Lower leg skin (tissue), 3 donors: ENCODE measurements around the gene ACOX3.

Source experiments
- CTCF ChIP-seq, 3 donors: fragments of 450-650 bp; IDR thresholded peaks; one replicate each; pipeline ENCODE4 v1.5.1; 2016; ENCODE audit warnings: antibody characterized with exemption in 3 of 3, mild to moderate bottlenecking in 3 of 3, moderate library complexity in 2 of 3
- POLR2A ChIP-seq, 2 donors: fragments of 450-650 bp; IDR thresholded peaks; one replicate each; pipeline ENCODE4 v1.6.1; 2016 to 2017; ENCODE audit warnings: antibody characterized with exemption in 2 of 2, mild to moderate bottlenecking in 1 of 2, moderate library complexity in 1 of 2

GRCh38 chr4:8427262-8427661 is 13.3 kb downstream of the ACOX3 start:
- no peak for TF ChIP-seq CTCF (IDR thresholded peaks at IDR 0.05)
- TF ChIP-seq POLR2A (IDR thresholded peaks at IDR 0.05): no peak
